ENCODE measurements around the gene TUBG2. TPM values are rescaled to one million over a fixed set of nuclear protein-coding genes. Genes with fewer than 3 reads are reported as not detected.

The TUBG2 gene
- total and polyA plus RNA-seq, 4 donors = 6.9 to 22.0 (median 11.7) TPM

DNA sequence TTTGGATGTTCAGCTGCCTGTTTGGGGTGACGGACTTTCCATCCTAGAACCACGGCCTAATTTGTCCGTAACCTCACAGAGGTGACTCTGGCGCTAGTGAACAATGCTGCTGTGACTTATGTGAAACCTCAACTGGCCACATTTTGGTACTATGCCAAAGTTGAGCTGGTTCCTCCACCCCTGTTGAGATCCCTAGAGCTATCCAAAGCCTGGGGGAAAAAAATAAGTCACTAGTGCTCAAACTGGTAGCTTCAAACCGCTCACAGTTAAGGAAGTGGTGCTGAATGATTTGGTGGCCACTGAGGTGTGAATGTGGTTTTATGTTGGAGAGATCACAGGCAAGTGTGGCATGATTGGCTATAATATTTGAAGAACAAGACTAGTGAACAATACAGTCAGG lies 11.3 kb upstream of the TUBG2 start:
- Histone ChIP-seq H3K9me3 (ENCODE audit: control insufficient read depth in 4 of 4, insufficient read depth in 3 of 4, low read length in 3 of 4) (no peaks in the 10 kb centered on the region), H3K9ac (ENCODE audit: insufficient read depth in 1 of 2, low read length in 2 of 2) (no peak overlapping the region), H3K36me3 (ENCODE audit: control insufficient read depth in 4 of 4, insufficient read depth in 4 of 4, low read length in 4 of 4) (no peaks in the 10 kb centered on the region), H3K27ac (ENCODE audit: low read depth in 1 of 2, low read length in 1 of 2) (no peak overlapping the region), H3K4me1 (ENCODE audit: control insufficient read depth in 5 of 5, insufficient read depth in 5 of 5, low read length in 5 of 5) (no peaks in the 10 kb centered on the region), H3K4me3 (no peak overlapping the region), H3K27me3 (ENCODE audit: control insufficient read depth in 3 of 3, insufficient read depth in 3 of 3, low read length in 2 of 3) (no peaks in the 10 kb centered on the region)
- 78 to 80% methylated on average over 5 of the region's 5 CpGs for WGBS, 2 donors
- DNase-seq (no peak), ATAC-seq (ENCODE audit: insufficient read depth, low FRiP score) (no peak)
- TF ChIP-seq, protein P1, sequence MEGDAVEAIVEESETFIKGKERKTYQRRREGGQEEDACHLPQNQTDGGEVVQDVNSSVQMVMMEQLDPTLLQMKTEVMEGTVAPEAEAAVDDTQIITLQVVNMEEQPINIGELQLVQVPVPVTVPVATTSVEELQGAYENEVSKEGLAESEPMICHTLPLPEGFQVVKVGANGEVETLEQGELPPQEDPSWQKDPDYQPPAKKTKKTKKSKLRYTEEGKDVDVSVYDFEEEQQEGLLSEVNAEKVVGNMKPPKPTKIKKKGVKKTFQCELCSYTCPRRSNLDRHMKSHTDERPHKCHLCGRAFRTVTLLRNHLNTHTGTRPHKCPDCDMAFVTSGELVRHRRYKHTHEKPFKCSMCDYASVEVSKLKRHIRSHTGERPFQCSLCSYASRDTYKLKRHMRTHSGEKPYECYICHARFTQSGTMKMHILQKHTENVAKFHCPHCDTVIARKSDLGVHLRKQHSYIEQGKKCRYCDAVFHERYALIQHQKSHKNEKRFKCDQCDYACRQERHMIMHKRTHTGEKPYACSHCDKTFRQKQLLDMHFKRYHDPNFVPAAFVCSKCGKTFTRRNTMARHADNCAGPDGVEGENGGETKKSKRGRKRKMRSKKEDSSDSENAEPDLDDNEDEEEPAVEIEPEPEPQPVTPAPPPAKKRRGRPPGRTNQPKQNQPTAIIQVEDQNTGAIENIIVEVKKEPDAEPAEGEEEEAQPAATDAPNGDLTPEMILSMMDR (IDR thresholded peaks at IDR 0.05; ENCODE audit: control extremely low read depth, extremely low read depth) = no peak

DNA sequence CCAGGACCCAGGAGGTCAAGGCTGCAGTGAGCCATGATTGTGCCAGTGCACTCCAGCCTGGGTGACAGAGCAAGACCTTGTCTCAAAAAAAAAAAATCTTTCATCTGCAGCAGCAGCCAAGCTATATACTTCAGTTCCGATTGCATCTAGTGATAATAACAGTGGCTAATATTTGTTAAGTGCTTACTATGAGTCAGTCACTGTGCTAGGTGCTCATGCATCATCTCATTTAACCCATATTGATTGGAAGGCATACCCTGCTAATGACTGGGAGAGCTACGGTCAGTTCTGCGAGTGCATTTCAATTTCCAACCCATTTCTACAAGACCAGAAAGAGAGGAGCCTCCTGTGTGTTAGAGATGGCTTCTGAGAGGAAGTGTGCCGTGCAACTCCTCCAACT lies 7.7 kb upstream of the TUBG2 start:
- no peaks in the 10 kb centered on the region for H3K27me3 ChIP-seq (ENCODE audit: control insufficient read depth in 3 of 3, insufficient read depth in 3 of 3, low read length in 2 of 3)
- no peak for ATAC-seq (ENCODE audit: insufficient read depth, low FRiP score)
- no peak overlapping the region for H3K27ac ChIP-seq (ENCODE audit: low read depth in 1 of 2, low read length in 1 of 2)
- whole genome bisulfite sequencing, 2 donors = 74 to 79% methylated on average over 4 of the region's 4 CpGs
- no peak overlapping the region for H3K4me3 ChIP-seq
- H3K9me3 ChIP-seq (ENCODE audit: control insufficient read depth in 4 of 4, insufficient read depth in 3 of 4, low read length in 3 of 4) = no peaks in the 10 kb centered on the region
- DNase-seq = no peak
- no peaks in the 10 kb centered on the region for H3K36me3 ChIP-seq (ENCODE audit: control insufficient read depth in 4 of 4, insufficient read depth in 4 of 4, low read length in 4 of 4)
- TF ChIP-seq, protein P1 (IDR thresholded peaks at IDR 0.05; ENCODE audit: control extremely low read depth, extremely low read depth) = no peak
- no peak overlapping the region for H3K9ac ChIP-seq (ENCODE audit: insufficient read depth in 1 of 2, low read length in 2 of 2)
- peaks cover 0 to 15% (median 0%) of the 10 kb centered on the region in 5 donors for H3K4me1 ChIP-seq (ENCODE audit: control insufficient read depth in 5 of 5, insufficient read depth in 5 of 5, low read length in 5 of 5)

DNA sequence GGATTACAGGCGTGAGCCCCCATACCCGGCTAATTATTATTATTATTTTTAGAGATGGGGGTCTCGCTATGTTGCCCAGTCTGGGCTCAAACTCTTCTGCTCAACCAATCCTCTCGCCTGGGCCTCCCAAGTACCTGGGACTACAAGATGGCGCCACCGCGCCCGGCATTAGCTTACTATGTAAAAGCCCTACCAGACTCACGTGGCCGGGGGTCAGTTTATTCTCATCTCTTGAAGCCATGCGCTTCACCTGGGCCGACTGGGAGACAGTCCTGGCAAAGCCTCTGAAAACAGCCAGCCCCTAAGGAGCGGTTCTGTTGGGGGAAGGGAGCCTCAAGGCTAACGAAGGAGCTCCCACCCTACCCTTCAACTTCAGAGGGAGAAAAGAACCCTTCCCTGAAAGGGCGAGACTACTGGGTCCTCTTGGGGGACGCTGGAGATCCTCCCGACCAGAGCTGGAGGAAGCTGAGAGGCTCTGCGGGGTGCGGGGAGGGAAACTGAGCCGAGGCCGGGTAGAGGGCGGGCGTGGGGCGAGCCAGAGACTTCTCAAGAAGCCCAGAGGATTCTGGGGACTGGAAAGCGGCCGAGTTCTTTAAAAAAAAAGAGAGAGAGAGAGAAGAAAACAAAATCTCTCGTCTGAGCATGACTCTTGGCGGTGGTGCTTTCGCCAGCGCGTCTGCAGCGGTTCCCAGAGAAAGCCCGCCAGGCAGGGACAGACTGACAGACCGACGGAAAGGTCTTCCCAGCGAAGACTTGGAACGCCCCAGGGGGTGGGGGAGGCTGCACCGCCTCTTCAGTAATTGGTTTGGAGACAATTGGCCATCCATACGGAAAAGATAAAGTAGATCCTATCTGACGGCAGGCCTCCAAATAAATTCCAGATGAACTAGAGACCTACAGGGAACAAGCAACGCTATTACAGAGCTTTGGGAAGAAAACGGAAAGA lies 5.6 kb upstream of the TUBG2 start:
- H3K27ac ChIP-seq (ENCODE audit: low read depth in 1 of 2, low read length in 1 of 2) = peak overlapping the region; percentile 40 to 63
- TF ChIP-seq, protein P1 (IDR thresholded peaks at IDR 0.05; ENCODE audit: control extremely low read depth, extremely low read depth) = no peak
- peak overlapping the region; percentile 37 to 69 for H3K9ac ChIP-seq (ENCODE audit: insufficient read depth in 1 of 2, low read length in 2 of 2)
- H3K4me1 ChIP-seq (ENCODE audit: control insufficient read depth in 5 of 5, insufficient read depth in 5 of 5, low read length in 5 of 5) = peaks cover 0 to 15% (median 0%) of the 10 kb centered on the region in 5 donors
- no peaks in the 10 kb centered on the region for H3K27me3 ChIP-seq (ENCODE audit: control insufficient read depth in 3 of 3, insufficient read depth in 3 of 3, low read length in 2 of 3)
- H3K36me3 ChIP-seq (ENCODE audit: control insufficient read depth in 4 of 4, insufficient read depth in 4 of 4, low read length in 4 of 4) = no peaks in the 10 kb centered on the region
- H3K9me3 ChIP-seq (ENCODE audit: control insufficient read depth in 4 of 4, insufficient read depth in 3 of 4, low read length in 3 of 4) = no peaks in the 10 kb centered on the region
- no peak for ATAC-seq (ENCODE audit: insufficient read depth, low FRiP score)
- WGBS, 2 donors = 31 to 32% methylated on average over 41 to 42 of the region's 42 CpGs
- H3K4me3 ChIP-seq = no peak overlapping the region
- peak; percentile 84 to 95 (median 93) for DNase-seq
